ENCODE results near the gene ATE1.

DNA sequence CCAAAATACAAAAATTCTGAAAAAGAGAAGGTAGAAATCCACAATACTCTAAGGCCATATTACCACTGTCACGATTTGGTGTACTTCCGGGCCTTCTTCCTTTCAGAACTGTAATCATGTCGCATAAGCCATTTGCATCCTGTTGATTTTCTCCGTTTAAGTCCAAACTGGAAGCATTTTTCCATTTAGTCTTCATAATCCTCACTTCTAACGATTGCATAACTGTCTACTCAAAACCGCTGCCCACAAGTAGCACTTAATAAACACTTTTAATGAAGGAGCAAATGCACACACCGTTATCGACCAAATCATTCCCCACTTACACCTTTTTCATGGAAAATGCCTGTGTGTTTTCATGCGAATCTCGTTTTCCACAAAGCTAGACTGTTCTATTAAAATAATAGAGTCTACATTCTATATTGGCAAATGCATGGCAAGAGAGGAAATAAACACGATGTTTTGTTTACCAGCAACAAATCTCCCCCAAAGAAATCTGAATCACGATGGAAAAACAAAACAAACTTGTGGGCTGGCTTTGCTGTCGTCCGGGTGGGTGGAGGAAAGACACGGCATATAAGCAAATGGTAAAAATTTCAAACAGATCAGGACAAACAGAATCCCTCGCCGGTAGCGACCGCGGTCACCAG is 1.0 kb downstream of the ATE1 start:
- TF ChIP-seq POLR2AphosphoS5 (IDR thresholded peaks at IDR 0.05; ENCODE audit: low read depth) (no peak), CTCF (conservative IDR thresholded peaks at IDR 0.05; ENCODE audit: low read depth in 2 of 2) (no peak), EZH2 (IDR thresholded peaks at IDR 0.05; ENCODE audit: low read depth, unreplicated experiment) (no peak), EZH2phosphoT487 (IDR thresholded peaks at IDR 0.05; ENCODE audit: unreplicated experiment) (no peak), ZNF331 (CRISPR knock-in tag; IDR thresholded peaks at IDR 0.05; ENCODE audit: low read depth) (no peak), STAT1 (IDR thresholded peaks at IDR 0.05; ENCODE audit: unreplicated experiment) (no peak), ZNF462 (CRISPR knock-in tag; IDR thresholded peaks at IDR 0.05) (no peak), JUNB (IDR thresholded peaks at IDR 0.05; ENCODE audit: unreplicated experiment) (no peak), ETS1 (IDR thresholded peaks at IDR 0.05) (no peak), CREB1 (CRISPR knock-in tag; IDR thresholded peaks at IDR 0.05; ENCODE audit: low read depth) (no peak)
- TF ChIP-seq, protein P1, sequence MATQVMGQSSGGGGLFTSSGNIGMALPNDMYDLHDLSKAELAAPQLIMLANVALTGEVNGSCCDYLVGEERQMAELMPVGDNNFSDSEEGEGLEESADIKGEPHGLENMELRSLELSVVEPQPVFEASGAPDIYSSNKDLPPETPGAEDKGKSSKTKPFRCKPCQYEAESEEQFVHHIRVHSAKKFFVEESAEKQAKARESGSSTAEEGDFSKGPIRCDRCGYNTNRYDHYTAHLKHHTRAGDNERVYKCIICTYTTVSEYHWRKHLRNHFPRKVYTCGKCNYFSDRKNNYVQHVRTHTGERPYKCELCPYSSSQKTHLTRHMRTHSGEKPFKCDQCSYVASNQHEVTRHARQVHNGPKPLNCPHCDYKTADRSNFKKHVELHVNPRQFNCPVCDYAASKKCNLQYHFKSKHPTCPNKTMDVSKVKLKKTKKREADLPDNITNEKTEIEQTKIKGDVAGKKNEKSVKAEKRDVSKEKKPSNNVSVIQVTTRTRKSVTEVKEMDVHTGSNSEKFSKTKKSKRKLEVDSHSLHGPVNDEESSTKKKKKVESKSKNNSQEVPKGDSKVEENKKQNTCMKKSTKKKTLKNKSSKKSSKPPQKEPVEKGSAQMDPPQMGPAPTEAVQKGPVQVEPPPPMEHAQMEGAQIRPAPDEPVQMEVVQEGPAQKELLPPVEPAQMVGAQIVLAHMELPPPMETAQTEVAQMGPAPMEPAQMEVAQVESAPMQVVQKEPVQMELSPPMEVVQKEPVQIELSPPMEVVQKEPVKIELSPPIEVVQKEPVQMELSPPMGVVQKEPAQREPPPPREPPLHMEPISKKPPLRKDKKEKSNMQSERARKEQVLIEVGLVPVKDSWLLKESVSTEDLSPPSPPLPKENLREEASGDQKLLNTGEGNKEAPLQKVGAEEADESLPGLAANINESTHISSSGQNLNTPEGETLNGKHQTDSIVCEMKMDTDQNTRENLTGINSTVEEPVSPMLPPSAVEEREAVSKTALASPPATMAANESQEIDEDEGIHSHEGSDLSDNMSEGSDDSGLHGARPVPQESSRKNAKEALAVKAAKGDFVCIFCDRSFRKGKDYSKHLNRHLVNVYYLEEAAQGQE (IDR thresholded peaks at IDR 0.05; ENCODE audit: unreplicated experiment) = no peak

All from GM23338 (cell line).